ENCODE data around the gene ADAMTSL2.

GRCh38 chr9:133492061-133493021 lies 42.2 kb upstream of the ADAMTSL2 start:
- TF ChIP-seq CTCF (conservative IDR thresholded peaks at IDR 0.05) (no peak), ZFX (IDR thresholded peaks at IDR 0.05) (no peak)
